ENCODE results near the gene KDM6A.

DNA sequence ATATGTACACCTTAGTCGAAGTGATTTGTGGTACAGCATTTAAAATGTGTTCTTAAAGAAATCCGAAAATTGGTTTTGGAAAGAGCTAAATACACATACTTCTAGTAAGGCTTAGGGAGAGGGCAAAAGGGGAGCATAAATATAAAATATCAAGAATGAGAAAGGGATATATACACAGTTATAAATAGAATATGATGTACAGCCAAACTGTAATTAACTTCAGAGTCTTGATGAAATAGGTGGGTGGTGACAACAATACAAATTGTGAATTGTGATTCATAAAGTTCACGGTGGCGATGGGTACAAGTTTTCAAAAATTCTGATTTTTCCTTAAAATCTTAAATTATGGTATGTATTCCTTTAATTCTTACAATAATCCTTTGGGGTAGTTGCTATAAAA is 62.2 kb downstream of the KDM6A start:
- TF ChIP-seq, protein P1, sequence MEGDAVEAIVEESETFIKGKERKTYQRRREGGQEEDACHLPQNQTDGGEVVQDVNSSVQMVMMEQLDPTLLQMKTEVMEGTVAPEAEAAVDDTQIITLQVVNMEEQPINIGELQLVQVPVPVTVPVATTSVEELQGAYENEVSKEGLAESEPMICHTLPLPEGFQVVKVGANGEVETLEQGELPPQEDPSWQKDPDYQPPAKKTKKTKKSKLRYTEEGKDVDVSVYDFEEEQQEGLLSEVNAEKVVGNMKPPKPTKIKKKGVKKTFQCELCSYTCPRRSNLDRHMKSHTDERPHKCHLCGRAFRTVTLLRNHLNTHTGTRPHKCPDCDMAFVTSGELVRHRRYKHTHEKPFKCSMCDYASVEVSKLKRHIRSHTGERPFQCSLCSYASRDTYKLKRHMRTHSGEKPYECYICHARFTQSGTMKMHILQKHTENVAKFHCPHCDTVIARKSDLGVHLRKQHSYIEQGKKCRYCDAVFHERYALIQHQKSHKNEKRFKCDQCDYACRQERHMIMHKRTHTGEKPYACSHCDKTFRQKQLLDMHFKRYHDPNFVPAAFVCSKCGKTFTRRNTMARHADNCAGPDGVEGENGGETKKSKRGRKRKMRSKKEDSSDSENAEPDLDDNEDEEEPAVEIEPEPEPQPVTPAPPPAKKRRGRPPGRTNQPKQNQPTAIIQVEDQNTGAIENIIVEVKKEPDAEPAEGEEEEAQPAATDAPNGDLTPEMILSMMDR (IDR thresholded peaks at IDR 0.05) = no peak
- TF ChIP-seq POLR2A (IDR thresholded peaks at IDR 0.05) = no peak

Data from right lobe of liver (tissue), 4 donors.